Bronchial smooth muscle cell (primary cell): ENCODE data around the gene ENAM. TPM values are rescaled to one million over a fixed set of nuclear protein-coding genes. Genes with fewer than 3 reads are reported as not detected.

Experiments
- total RNA-seq: library from RNA; depleted of rRNA; stranded (reverse); fragments of >200 nt; gene quantifications from 2 replicates; pipeline ENCODE4 v1.2.1, GENCODE V29; 2014

Gene ENAM
- 0.94 TPM in 1 of 2 replicates, not detected in the other for total RNA-seq

GRCh38 chr4:70628444-70628843 is at the start of gene ENAM:
TSS of gene ENAM (plus strand) at chr4:70628744. CDS start at chr4:70629501, 757 bp downstream.

GRCh38 chr4:70591955-70592582 is 36.5 kb upstream of the ENAM start, which contains the start of gene AMBN:
TSS of gene AMBN (plus strand) at chr4:70592256. CDS start at chr4:70592359, 103 bp downstream.

GRCh38 chr4:70666369-70666768 is 37.8 kb downstream of the ENAM start, which contains the start of gene JCHAIN:
TSS of gene JCHAIN (minus strand) at chr4:70666508. CDS start at chr4:70666490, 18 bp downstream.

GRCh38 chr4:70687821-70688794 is 59.6 kb downstream of the ENAM start, which contains the start of gene UTP3:
TSS of gene UTP3 (plus strand) at chr4:70688532. CDS start at chr4:70688678, 146 bp downstream.

Other genes starting within 250 kb of the ENAM start
- not detected in 2 replicates for gene SMR3B, start 245.6 kb upstream of the ENAM start, total RNA-seq
- not detected in 2 replicates for gene OPRPN, start 230.8 kb upstream of the ENAM start, total RNA-seq
- not detected in 2 replicates for gene MUC7, start 156.5 kb upstream of the ENAM start, total RNA-seq
- not detected in 2 replicates for gene AMTN, start 110.2 kb upstream of the ENAM start, total RNA-seq
- gene AMBN, start 36.5 kb upstream of the ENAM start, total RNA-seq = not detected in 2 replicates
- gene JCHAIN, start 37.8 kb downstream of the ENAM start, total RNA-seq = 0.34 and 2.7 TPM in 2 replicates
- gene UTP3, start 59.8 kb downstream of the ENAM start, total RNA-seq = 19.4 and 19.5 TPM in 2 replicates
- gene RUFY3, start 93.2 kb downstream of the ENAM start, total RNA-seq = 66.6 and 84.2 TPM in 2 replicates
- gene GRSF1, start 211.1 kb downstream of the ENAM start, total RNA-seq = 69.4 and 80.4 TPM in 2 replicates